ENCODE measurements around the gene EIF4H. TPM values are rescaled to one million over a fixed set of nuclear protein-coding genes. Genes with fewer than 3 reads are reported as not detected.

Gene EIF4H
- total and polyA plus RNA-seq, 2 of the 8 experiments (the other 6 are each of a cell fraction or from before 2014, with no cell fraction given) = 323 to 382 TPM

DNA sequence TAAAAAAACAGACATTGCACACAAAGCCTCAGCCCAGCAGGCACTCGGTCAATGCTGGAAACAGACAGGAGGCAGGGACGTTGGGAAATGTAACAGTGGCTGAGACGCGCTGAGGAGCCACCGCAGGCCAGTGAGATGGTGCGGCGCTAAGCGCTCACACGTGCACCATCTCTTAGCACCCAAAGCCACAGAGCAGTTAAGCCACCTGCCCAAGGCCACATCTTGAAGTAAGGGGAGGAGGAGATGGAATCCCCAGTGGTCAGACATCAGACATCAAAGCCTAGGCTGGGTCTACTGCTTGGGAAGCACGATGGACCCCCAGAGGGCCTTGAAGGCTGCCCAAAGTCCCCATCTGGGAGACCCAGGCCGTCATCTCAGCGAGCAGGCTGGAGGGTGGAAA, 51.2 kb downstream of the EIF4H start (continued):
- TF ChIP-seq, protein P1, sequence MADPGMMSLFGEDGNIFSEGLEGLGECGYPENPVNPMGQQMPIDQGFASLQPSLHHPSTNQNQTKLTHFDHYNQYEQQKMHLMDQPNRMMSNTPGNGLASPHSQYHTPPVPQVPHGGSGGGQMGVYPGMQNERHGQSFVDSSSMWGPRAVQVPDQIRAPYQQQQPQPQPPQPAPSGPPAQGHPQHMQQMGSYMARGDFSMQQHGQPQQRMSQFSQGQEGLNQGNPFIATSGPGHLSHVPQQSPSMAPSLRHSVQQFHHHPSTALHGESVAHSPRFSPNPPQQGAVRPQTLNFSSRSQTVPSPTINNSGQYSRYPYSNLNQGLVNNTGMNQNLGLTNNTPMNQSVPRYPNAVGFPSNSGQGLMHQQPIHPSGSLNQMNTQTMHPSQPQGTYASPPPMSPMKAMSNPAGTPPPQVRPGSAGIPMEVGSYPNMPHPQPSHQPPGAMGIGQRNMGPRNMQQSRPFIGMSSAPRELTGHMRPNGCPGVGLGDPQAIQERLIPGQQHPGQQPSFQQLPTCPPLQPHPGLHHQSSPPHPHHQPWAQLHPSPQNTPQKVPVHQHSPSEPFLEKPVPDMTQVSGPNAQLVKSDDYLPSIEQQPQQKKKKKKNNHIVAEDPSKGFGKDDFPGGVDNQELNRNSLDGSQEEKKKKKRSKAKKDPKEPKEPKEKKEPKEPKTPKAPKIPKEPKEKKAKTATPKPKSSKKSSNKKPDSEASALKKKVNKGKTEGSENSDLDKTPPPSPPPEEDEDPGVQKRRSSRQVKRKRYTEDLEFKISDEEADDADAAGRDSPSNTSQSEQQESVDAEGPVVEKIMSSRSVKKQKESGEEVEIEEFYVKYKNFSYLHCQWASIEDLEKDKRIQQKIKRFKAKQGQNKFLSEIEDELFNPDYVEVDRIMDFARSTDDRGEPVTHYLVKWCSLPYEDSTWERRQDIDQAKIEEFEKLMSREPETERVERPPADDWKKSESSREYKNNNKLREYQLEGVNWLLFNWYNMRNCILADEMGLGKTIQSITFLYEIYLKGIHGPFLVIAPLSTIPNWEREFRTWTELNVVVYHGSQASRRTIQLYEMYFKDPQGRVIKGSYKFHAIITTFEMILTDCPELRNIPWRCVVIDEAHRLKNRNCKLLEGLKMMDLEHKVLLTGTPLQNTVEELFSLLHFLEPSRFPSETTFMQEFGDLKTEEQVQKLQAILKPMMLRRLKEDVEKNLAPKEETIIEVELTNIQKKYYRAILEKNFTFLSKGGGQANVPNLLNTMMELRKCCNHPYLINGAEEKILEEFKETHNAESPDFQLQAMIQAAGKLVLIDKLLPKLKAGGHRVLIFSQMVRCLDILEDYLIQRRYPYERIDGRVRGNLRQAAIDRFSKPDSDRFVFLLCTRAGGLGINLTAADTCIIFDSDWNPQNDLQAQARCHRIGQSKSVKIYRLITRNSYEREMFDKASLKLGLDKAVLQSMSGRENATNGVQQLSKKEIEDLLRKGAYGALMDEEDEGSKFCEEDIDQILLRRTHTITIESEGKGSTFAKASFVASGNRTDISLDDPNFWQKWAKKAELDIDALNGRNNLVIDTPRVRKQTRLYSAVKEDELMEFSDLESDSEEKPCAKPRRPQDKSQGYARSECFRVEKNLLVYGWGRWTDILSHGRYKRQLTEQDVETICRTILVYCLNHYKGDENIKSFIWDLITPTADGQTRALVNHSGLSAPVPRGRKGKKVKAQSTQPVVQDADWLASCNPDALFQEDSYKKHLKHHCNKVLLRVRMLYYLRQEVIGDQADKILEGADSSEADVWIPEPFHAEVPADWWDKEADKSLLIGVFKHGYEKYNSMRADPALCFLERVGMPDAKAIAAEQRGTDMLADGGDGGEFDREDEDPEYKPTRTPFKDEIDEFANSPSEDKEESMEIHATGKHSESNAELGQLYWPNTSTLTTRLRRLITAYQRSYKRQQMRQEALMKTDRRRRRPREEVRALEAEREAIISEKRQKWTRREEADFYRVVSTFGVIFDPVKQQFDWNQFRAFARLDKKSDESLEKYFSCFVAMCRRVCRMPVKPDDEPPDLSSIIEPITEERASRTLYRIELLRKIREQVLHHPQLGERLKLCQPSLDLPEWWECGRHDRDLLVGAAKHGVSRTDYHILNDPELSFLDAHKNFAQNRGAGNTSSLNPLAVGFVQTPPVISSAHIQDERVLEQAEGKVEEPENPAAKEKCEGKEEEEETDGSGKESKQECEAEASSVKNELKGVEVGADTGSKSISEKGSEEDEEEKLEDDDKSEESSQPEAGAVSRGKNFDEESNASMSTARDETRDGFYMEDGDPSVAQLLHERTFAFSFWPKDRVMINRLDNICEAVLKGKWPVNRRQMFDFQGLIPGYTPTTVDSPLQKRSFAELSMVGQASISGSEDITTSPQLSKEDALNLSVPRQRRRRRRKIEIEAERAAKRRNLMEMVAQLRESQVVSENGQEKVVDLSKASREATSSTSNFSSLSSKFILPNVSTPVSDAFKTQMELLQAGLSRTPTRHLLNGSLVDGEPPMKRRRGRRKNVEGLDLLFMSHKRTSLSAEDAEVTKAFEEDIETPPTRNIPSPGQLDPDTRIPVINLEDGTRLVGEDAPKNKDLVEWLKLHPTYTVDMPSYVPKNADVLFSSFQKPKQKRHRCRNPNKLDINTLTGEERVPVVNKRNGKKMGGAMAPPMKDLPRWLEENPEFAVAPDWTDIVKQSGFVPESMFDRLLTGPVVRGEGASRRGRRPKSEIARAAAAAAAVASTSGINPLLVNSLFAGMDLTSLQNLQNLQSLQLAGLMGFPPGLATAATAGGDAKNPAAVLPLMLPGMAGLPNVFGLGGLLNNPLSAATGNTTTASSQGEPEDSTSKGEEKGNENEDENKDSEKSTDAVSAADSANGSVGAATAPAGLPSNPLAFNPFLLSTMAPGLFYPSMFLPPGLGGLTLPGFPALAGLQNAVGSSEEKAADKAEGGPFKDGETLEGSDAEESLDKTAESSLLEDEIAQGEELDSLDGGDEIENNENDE (IDR thresholded peaks at IDR 0.05; ENCODE audit: insufficient replicate concordance, low read length) = no peak
- TF ChIP-seq CBX5 (IDR thresholded peaks at IDR 0.05; ENCODE audit: low read depth, low read length) = no peak
- TF ChIP-seq RFX5 (IDR thresholded peaks at IDR 0.05; ENCODE audit: borderline replicate concordance, low read depth, low read length) = no peak
- TF ChIP-seq POLR2A (IDR thresholded peaks at IDR 0.05; ENCODE audit: control extremely low read depth in 1 of 2, low read depth in 2 of 2, low read length in 2 of 2) = no peak
- no peak for TF ChIP-seq SP1 (IDR thresholded peaks at IDR 0.05; ENCODE audit: low read depth, low read length)
- no peak for TF ChIP-seq SRF (IDR thresholded peaks at IDR 0.05; ENCODE audit: low read depth, low read length)

Data from H1 (cell line).